GM21423 (cell line): ENCODE data around the gene SPAAR.
"Not testable (repeated sequence)": the region's sequence is repeated elsewhere in the genome, so short reads cannot be mapped to it uniquely, and the experiment has no call there.

Experiments used
- ATAC-seq: cut with Tn5 transposase; IDR thresholded peaks from one replicate; pipeline ENCODE4 v1.9.1; 2021; ENCODE audit warnings: mild to moderate bottlenecking, moderate library complexity; ENCODE audit not compliant: unreplicated experiment

The SPAAR gene

DNA sequence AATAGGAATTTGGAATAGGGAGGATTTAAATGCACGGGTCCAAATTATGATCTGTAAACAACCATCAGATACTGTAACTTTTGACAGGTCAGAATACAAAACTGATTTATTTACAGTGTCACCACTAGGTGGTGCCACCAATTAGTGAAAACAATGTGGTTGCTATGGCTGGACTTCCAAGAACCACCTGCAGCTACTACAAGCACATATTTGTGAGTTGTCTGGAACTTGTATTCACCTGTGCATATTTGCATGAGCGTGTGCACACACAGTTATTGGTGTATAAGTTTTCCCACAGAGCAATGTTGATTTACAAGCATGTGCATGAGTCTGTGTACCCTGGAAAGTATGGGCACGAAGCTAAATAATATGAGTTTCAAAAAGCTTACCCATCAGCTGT is 6.2 kb upstream of the SPAAR start:
- no peak for ATAC-seq

- ATAC-seq: no peak
Measured at GRCh38 chr9:35904338-35904737, 5.0 kb upstream of the SPAAR start.

- no peak for ATAC-seq
Measured at GRCh38 chr9:35905051-35905781, 4.1 kb upstream of the SPAAR start.

- no peak for ATAC-seq
Measured at GRCh38 chr9:35905912-35906679, 3.2 kb upstream of the SPAAR start, which contains the start of gene HRCT1. HRCT1 (plus strand) TSS chr9:35906202; CDS start chr9:35906288, 86 bp downstream.

DNA sequence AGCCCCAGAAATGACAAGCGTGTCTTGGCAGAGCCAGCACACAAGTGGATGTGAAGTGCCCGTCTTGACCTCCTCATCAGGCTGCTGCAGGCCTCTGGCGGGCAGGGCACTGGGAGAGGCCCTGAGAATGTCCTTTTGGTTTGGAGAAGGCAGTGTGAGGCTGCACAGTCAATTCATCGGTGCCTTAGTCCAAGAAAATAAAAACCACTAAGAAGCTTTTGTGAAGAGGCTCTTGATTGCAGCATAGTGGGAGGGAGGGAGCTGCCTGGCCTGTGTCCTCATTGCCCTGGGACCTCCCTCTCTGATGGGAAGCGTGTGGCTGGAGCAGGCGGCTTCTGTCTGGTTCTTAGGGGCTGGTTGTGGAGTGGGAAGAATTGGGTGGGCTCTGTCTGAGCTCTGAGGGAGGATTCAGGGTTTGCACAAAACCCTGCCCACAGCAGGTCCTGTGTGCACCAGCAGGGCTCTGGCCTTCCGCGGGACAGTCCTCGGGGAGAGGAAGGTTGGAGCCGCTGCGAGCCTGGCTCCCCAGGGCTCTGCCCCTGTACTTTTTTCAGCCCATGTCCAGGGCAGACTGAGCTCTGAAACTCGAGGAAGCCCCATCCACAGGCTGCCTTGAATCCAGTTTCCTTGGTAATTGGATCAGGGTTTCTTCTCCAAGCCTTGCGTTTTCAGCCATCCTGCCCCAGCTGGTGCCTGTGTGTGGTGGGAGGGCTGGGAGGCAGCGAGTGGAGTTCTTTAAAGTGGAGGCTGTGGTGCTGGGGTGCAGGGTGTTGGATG is 2.2 kb upstream of the SPAAR start:
- ATAC-seq: no peak

GRCh38 chr9:35907711-35908503 is 1.4 kb upstream of the SPAAR start:
- no peak for ATAC-seq

- ATAC-seq: no peak
Measured at GRCh38 chr9:35908504-35909125, 675 bp upstream of the SPAAR start.

DNA sequence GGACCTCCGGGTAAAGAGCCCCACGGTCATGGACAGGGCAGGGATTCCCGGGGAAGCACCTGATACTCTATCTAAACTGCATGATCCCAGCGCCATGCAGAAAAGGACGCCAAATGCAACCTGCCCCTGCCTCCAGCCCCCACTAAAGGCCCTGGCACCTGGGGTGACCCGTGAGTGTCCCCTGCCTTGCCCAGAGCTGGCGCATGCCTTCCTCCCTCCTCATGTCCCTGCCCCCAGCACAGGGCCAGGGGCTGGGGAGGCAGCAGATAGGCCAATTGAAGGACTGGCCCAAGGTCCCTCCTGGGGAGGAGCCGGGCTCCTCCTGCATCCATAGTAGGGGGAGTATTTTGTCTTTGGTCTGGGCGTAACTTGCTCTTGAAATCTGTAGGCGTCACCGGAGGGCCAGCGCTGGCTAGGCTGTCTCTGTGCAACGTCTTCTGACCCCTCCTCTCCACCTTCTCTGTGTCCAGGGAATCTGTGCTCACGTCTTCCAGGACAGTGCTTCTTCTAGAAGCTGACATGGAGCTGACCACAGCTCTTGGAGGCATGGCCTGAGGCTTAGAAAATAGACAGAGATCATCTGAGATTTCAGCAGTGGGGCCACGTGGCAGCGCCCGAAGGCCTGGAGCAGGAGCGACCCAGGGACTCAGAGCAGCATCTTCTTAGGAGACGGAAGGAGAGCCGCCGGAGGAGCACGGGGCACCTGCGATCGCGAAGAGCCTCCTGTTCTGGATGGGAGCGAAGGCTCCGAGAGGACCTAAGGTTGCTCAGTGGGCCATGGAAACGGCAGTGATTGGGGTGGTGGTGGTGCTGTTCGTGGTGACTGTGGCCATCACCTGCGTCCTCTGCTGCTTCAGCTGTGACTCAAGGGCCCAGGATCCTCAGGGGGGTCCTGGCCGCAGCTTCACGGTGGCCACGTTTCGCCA is 660 bp downstream of the SPAAR start:
- no peak for ATAC-seq

DNA sequence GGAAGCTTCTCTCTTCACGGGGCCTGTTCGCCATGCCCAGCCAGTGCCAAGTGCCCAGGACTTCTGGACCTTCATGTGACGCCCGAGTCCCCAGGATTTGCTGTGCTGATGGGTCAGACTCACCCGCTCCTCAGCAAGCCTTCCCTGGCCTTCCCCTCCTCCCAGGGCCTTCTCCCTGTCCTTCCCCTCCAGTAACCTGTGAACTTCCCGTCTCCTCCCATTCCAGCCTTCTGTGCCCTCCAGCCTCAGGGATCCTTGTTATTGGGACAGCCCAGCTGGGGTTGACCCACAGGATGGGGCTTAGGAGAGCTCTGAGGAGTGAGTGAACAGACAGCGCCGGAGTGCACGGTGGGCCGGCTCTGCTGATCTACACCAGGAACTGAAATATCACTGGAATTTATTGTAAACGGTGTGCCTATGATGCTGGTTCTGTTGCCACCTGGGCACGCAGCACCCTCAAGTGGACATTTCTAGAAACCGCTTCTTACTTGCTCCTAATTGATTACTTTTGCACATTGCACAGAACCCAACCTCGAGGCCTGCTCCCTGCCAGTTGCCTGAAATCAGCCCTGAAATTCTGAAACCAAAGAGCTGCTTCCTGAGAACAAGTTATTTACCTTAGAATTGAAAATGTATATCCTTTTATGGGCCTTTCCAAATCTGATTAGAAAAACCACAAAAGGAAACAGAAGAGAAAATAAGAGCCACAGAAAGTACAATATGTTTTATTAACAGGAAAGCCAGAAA is 1.5 kb downstream of the SPAAR start:
- ATAC-seq: no peak

DNA sequence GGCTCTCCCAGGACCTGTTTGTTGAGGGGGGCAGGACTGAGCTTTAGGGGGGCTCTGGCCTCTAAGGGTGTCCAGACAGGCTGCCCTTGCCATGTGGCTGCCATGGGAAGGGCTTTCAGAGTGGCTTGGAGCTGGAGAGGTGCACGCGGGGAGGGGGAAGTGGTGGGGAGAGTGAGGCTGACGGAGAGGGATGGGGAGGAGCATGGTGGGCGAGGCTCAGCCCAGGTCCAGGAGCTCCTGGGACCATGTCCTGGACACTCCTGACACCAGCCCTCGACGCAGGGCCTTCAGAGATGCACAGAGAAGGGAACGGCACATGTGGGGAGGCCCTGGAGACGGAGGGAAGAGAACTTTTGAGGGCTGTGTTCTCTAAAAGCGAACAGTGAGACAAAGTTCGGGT is 2.4 kb downstream of the SPAAR start:
- no peak for ATAC-seq

DNA sequence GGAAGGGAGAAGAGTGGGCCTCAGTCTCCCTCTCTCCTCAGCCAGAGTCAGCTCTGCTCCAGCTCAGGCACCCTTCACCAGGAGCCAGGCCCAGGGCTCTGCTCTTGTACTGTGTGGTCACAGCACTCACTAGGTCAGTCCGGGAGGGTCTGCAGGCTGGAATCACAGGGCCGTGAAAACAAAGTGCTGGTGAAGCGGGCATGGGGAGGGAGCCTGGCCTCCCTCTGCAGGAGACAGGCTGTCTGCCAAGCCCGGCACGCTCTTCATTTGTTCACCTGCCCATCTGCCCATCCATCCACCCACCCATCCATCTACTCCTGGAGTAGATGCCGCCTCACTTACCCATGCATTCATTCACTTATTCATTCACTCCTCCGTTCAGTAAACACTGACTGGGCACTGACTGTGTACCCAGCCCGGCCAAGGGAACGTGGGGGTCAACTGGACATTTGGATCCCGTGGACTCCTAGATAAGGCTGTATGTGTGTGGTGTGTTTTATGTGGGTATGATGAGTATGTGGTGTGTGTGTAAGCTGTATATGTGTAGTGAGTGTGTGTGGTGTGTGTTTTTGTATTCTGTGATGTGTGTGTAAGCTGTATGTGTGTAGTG is 3.6 kb downstream of the SPAAR start:
- ATAC-seq: no peak

- not testable (repeated sequence) for ATAC-seq
Measured at GRCh38 chr9:35913429-35913828, 4.1 kb downstream of the SPAAR start.

DNA sequence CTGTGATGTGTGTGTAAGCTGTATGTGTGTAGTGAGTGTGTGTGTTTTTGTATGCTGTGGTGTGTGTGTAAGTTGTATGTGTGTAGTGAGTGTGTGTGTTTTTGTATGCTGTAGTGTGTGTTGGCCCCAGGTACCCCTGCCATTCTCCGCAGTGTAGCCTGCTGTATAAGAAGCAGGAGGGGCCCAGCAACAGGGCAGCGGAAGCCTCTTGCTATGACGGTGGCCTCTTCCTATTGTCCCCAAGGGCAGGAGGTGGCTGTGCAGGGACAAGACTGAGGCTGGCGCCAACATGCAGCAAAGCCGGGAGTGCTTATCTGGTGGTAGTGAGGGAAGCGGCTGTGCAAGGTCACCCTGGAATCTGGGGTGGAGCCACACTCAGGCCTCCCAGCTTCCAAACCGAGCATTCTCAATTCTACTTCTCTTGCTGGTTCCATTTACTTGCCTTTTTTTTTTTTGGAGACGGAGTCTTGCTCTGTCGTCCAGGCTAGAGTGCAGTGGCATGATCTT is 5.1 kb downstream of the SPAAR start:
- no peak for ATAC-seq

GRCh38 chr9:35915681-35916294 is 6.5 kb downstream of the SPAAR start:
- no peak for ATAC-seq

DNA sequence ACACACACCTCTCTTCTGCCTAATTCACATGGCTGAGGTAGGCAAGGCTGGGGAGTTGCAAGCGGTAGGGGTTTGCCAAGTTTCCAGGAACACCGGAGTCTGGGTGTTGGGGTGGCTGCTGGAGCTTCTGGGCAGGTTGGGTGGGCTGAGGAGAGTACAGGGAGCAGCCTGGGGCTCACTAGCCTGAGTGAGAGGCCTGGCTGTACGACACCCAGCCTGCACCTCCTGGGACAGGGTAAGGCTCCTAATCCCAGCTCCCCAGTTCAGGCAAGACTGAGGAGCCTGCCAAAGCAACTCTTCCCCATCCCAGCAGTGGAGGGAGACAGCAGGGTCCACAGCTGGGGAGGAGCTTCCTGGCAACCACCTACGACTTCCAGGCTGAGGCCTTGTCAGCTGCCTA is 8.0 kb downstream of the SPAAR start:
- no peak for ATAC-seq

GRCh38 chr9:35918780-35919179 is 9.5 kb downstream of the SPAAR start:
- ATAC-seq: no peak

DNA sequence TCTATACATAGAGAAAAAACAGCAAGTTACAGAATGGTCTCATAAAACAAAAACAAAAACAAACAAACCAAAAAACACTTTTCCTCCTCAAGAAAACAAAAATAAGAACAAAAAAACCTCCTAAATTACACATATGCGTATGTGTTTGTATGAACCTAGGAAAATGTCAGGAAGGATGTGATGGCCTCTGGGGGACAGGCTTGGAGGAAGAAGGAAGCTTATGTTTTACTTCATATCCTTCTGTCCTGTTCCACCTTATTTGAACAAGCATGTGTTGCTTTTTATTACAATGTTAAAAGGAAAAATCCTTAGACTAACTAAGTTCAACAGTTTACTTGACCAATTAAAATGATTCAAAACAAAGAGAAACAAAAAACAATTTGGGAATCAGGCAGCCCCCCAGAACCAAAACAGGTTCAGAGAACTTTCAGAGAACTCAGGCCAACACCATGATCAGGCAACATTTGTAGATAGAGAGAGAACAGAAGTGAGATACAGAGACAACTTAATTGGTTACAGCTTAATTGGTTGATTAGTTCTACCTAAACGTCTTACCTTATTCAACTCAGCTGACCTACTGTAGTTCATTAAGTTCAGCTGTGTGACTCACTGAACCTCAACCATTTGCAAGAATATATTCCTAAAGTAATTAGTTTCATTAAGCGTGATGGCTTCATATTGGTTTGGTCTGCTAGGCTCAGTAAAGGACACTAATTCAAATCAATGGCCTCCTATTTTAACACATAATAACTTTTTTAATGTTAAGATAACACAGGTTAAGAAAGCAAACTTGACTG is 10.1 kb downstream of the SPAAR start:
- no peak for ATAC-seq
